Measurements from ENCODE around the gene COQ5.

COQ5 gene

GRCh38 chr12:120483621-120484020 is 45.3 kb downstream of the COQ5 start:
- no peaks in the 10 kb centered on the region for H3K9me3 Mint-ChIP-seq
- ATAC-seq (ENCODE audit: low read depth) = no peak
- peaks cover 2% of the 10 kb centered on the region for H3K4me1 Mint-ChIP-seq
- no peaks in the 10 kb centered on the region for H3K36me3 Mint-ChIP-seq
- no peak for DNase-seq (ENCODE audit: low spot score in 2 of 2)
- H3K27me3 Mint-ChIP-seq = no peaks in the 10 kb centered on the region
- H3K4me3 Mint-ChIP-seq = no peak overlapping the region
- H3K27ac Mint-ChIP-seq = no peak overlapping the region

GRCh38 chr12:120481022-120481767 is 47.8 kb downstream of the COQ5 start:
- Mint-ChIP-seq H3K9me3 (no peaks in the 10 kb centered on the region), H3K4me3 (no peak overlapping the region), H3K4me1 (peaks cover 2% of the 10 kb centered on the region), H3K36me3 (no peaks in the 10 kb centered on the region), H3K27ac (no peak overlapping the region), H3K27me3 (no peaks in the 10 kb centered on the region)
- DNase-seq (ENCODE audit: low spot score in 2 of 2) (no peak), ATAC-seq (ENCODE audit: low read depth) (no peak)

GRCh38 chr12:120480211-120480610 is 48.7 kb downstream of the COQ5 start:
- H3K9me3 Mint-ChIP-seq = no peaks in the 10 kb centered on the region
- no peaks in the 10 kb centered on the region for H3K36me3 Mint-ChIP-seq
- H3K27ac Mint-ChIP-seq = no peak overlapping the region
- DNase-seq (ENCODE audit: low spot score in 2 of 2) (no peak), ATAC-seq (ENCODE audit: low read depth) (no peak)
- H3K27me3 Mint-ChIP-seq = no peaks in the 10 kb centered on the region
- H3K4me3 Mint-ChIP-seq = no peak overlapping the region
- peaks cover 2% of the 10 kb centered on the region for H3K4me1 Mint-ChIP-seq

GRCh38 chr12:120479458-120479857 is 49.5 kb downstream of the COQ5 start:
- H3K27me3 Mint-ChIP-seq = no peaks in the 10 kb centered on the region
- no peaks in the 10 kb centered on the region for H3K9me3 Mint-ChIP-seq
- H3K36me3 Mint-ChIP-seq = no peaks in the 10 kb centered on the region
- peaks cover 2% of the 10 kb centered on the region for H3K4me1 Mint-ChIP-seq
- DNase-seq (ENCODE audit: low spot score in 2 of 2) = no peak
- H3K4me3 Mint-ChIP-seq = no peak overlapping the region
- no peak for ATAC-seq (ENCODE audit: low read depth)
- H3K27ac Mint-ChIP-seq = no peak overlapping the region

- Mint-ChIP-seq H3K9me3 (no peaks in the 10 kb centered on the region), H3K27me3 (no peaks in the 10 kb centered on the region), H3K36me3 (no peaks in the 10 kb centered on the region), H3K4me1 (no peaks in the 10 kb centered on the region), H3K27ac (no peak overlapping the region), H3K4me3 (no peak overlapping the region)
- DNase-seq (ENCODE audit: low spot score in 2 of 2) (no peak), ATAC-seq (ENCODE audit: low read depth) (no peak)
These were observed 53.3 kb downstream of the COQ5 start for GRCh38 chr12:120475643-120476042.

- H3K27ac Mint-ChIP-seq = no peak overlapping the region
- no peaks in the 10 kb centered on the region for H3K27me3 Mint-ChIP-seq
- H3K9me3 Mint-ChIP-seq = no peaks in the 10 kb centered on the region
- DNase-seq (ENCODE audit: low spot score in 2 of 2) (no peak), ATAC-seq (ENCODE audit: low read depth) (no peak)
- peaks cover 4% of the 10 kb centered on the region for H3K4me1 Mint-ChIP-seq
- no peak overlapping the region for H3K4me3 Mint-ChIP-seq
- H3K36me3 Mint-ChIP-seq = no peaks in the 10 kb centered on the region
These were observed 54.4 kb downstream of the COQ5 start for GRCh38 chr12:120474616-120474960.

GRCh38 chr12:120473807-120474615 is 54.9 kb downstream of the COQ5 start:
- no peak for ATAC-seq (ENCODE audit: low read depth)
- no peaks in the 10 kb centered on the region for H3K36me3 Mint-ChIP-seq
- no peak overlapping the region for H3K4me3 Mint-ChIP-seq
- H3K27ac Mint-ChIP-seq = no peak overlapping the region
- no peaks in the 10 kb centered on the region for H3K27me3 Mint-ChIP-seq
- no peak for DNase-seq (ENCODE audit: low spot score in 2 of 2)
- H3K9me3 Mint-ChIP-seq = no peaks in the 10 kb centered on the region
- H3K4me1 Mint-ChIP-seq = peaks cover 4% of the 10 kb centered on the region

- DNase-seq (ENCODE audit: low spot score in 2 of 2) = no peak
- no peak overlapping the region for H3K27ac Mint-ChIP-seq
- peaks cover 9% of the 10 kb centered on the region for H3K4me1 Mint-ChIP-seq
These were observed 56.4 kb downstream of the COQ5 start for GRCh38 chr12:120472521-120472920.

GRCh38 chr12:120470150-120470784 is 58.7 kb downstream of the COQ5 start:
- Mint-ChIP-seq H3K4me3 (peak overlapping the region; percentile 89), H3K36me3 (peaks cover 7% of the 10 kb centered on the region), H3K9me3 (no peaks in the 10 kb centered on the region), H3K4me1 (peaks cover 19% of the 10 kb centered on the region), H3K27ac (peak overlapping the region; percentile 86), H3K27me3 (no peaks in the 10 kb centered on the region)
- DNase-seq (ENCODE audit: low spot score in 2 of 2) = no peak
- ATAC-seq (ENCODE audit: low read depth) = no peak

More at GRCh38 chr12:120472521-120472920, 56.4 kb downstream of the COQ5 start:
- Mint-ChIP-seq H3K36me3 (peaks cover under 1% of the 10 kb centered on the region), H3K9me3 (no peaks in the 10 kb centered on the region), H3K27me3 (no peaks in the 10 kb centered on the region), H3K4me3 (no peak overlapping the region)
- ATAC-seq (ENCODE audit: low read depth) = no peak

GRCh38 chr12:120469450-120470149 is 59.4 kb downstream of the COQ5 start, which contains the start of gene SRSF9:
Gene SRSF9 (minus strand): TSS chr12:120469748. CDS start chr12:120469609, 139 bp downstream.
- DNase-seq (ENCODE audit: low spot score in 2 of 2) (peak; percentile 98), ATAC-seq (ENCODE audit: low read depth) (peak; percentile 81)
- H3K36me3 Mint-ChIP-seq = peaks cover 10% of the 10 kb centered on the region
- no peaks in the 10 kb centered on the region for H3K27me3 Mint-ChIP-seq
- H3K4me3 Mint-ChIP-seq = peak within 1 kb of the TSS; percentile 89
- peak within 1 kb of the TSS; percentile 86 for H3K27ac Mint-ChIP-seq
- peaks cover 20% of the 10 kb centered on the region for H3K4me1 Mint-ChIP-seq
- no peaks in the 10 kb centered on the region for H3K9me3 Mint-ChIP-seq

- Mint-ChIP-seq H3K4me3 (peak overlapping the region; percentile 89), H3K9me3 (no peaks in the 10 kb centered on the region), H3K36me3 (peaks cover 14% of the 10 kb centered on the region), H3K4me1 (peaks cover 22% of the 10 kb centered on the region), H3K27me3 (no peaks in the 10 kb centered on the region), H3K27ac (peak overlapping the region; percentile 86)
- DNase-seq (ENCODE audit: low spot score in 2 of 2) (peak in 1 of 2 donors; percentile 34), ATAC-seq (ENCODE audit: low read depth) (peak; percentile 54)
These were observed 60.0 kb downstream of the COQ5 start for GRCh38 chr12:120468821-120469449.

- ATAC-seq (ENCODE audit: low read depth) (no peak), DNase-seq (ENCODE audit: low spot score in 2 of 2) (no peak)
- peak overlapping the region; percentile 86 for H3K27ac Mint-ChIP-seq
- peaks cover 14% of the 10 kb centered on the region for H3K36me3 Mint-ChIP-seq
- H3K27me3 Mint-ChIP-seq = no peaks in the 10 kb centered on the region
- peak overlapping the region; percentile 89 for H3K4me3 Mint-ChIP-seq
- peaks cover 22% of the 10 kb centered on the region for H3K4me1 Mint-ChIP-seq
- H3K9me3 Mint-ChIP-seq = no peaks in the 10 kb centered on the region
These were observed 60.6 kb downstream of the COQ5 start for GRCh38 chr12:120468325-120468820.

GRCh38 chr12:120467439-120467838 is 61.5 kb downstream of the COQ5 start:
- Mint-ChIP-seq H3K4me3 (peak overlapping the region; percentile 22), H3K27me3 (no peaks in the 10 kb centered on the region), H3K27ac (peak overlapping the region; percentile 86), H3K36me3 (peaks cover 16% of the 10 kb centered on the region), H3K4me1 (peaks cover 22% of the 10 kb centered on the region), H3K9me3 (no peaks in the 10 kb centered on the region)
- ATAC-seq (ENCODE audit: low read depth) (no peak), DNase-seq (ENCODE audit: low spot score in 2 of 2) (no peak)

Measured in memory B cell (primary cell).